Measurements from ENCODE around the gene GRK4.

The GRK4 gene

GRCh38 chr4:2946812-2947600 is 16.4 kb upstream of the GRK4 start:
- POLR2A ChIA-PET = no interaction called here
- CTCF ChIA-PET = interaction anchor here (0.6 to 2.5 kb wide), 5 partner anchors 9 to 183 kb away, joined by 3 to 13 read pairs (median 4); no protein-coding TSS in a partner anchor
- H3K4me3 ChIP-seq (ENCODE audit: low read depth, low read length) = no peak overlapping the region
- no peak for DNase-seq (ENCODE audit: low read depth, low spot score)
- no peak for TF ChIP-seq CTCF (IDR thresholded peaks at IDR 0.05; ENCODE audit: insufficient read depth, low read length, missing control alignments)

- POLR2A ChIA-PET = interaction anchor here (1.4 kb wide), 2 partner anchors 12 to 16 kb away, joined by 3 to 4 read pairs; partner anchors contain the start of genes GRK4 and NOP14
- no peak overlapping the region for H3K4me3 ChIP-seq (ENCODE audit: low read depth, low read length)
- no peak for DNase-seq (ENCODE audit: low read depth, low spot score)
- CTCF ChIA-PET = interaction anchor here (1.3 to 2.5 kb wide), 7 partner anchors 8 to 184 kb away, joined by 3 to 14 read pairs (median 6); partner anchors contain the start of genes GRK4 and NOP14
- no peak for TF ChIP-seq CTCF (IDR thresholded peaks at IDR 0.05; ENCODE audit: insufficient read depth, low read length, missing control alignments)
These were observed 15.4 kb upstream of the GRK4 start for GRCh38 chr4:2947926-2948325.

GRCh38 chr4:2948895-2949781 is 14.2 kb upstream of the GRK4 start:
- CTCF ChIA-PET = interaction anchor here (1.5 to 2.5 kb wide), 6 partner anchors 9 to 186 kb away, joined by 4 to 14 read pairs (median 8); partner anchors contain the start of genes GRK4 and NOP14
- H3K4me3 ChIP-seq (ENCODE audit: low read depth, low read length) = no peak overlapping the region
- POLR2A ChIA-PET = interaction anchor here (1.4 kb wide), 2 partner anchors 13 to 14 kb away, joined by 3 to 4 read pairs; partner anchors contain the start of genes GRK4 and NOP14
- TF ChIP-seq CTCF (IDR thresholded peaks at IDR 0.05; ENCODE audit: insufficient read depth, low read length, missing control alignments) = peak; percentile 63
- DNase-seq (ENCODE audit: low read depth, low spot score) = no peak

GRCh38 chr4:2949782-2950125 is 13.6 kb upstream of the GRK4 start:
- CTCF ChIA-PET = interaction anchor here (1.5 to 2.1 kb wide), 2 partner anchors 11 to 87 kb away, joined by 7 to 14 read pairs; no protein-coding TSS in a partner anchor
- POLR2A ChIA-PET = no interaction called here
- H3K4me3 ChIP-seq (ENCODE audit: low read depth, low read length) = no peak overlapping the region
- DNase-seq (ENCODE audit: low read depth, low spot score) = no peak
- TF ChIP-seq CTCF (IDR thresholded peaks at IDR 0.05; ENCODE audit: insufficient read depth, low read length, missing control alignments) = no peak

GRCh38 chr4:2950221-2950989 is 13.0 kb upstream of the GRK4 start:
- no peak overlapping the region for H3K4me3 ChIP-seq (ENCODE audit: low read depth, low read length)
- TF ChIP-seq CTCF (IDR thresholded peaks at IDR 0.05; ENCODE audit: insufficient read depth, low read length, missing control alignments) = no peak
- ChIA-PET POLR2A (interaction anchor here (1.7 kb wide), 1 partner anchor 14 kb away, joined by 5 read pairs; no protein-coding TSS in a partner anchor), CTCF (interaction anchor here (1.0 kb wide), 1 partner anchor 24 kb away, joined by 3 read pairs; no protein-coding TSS in a partner anchor)
- DNase-seq (ENCODE audit: low read depth, low spot score) = no peak

All from AG04449 (cell line).